Renal cortex interstitium (tissue), 11 donors: ENCODE results near the gene CRIM1. TPM values are rescaled to one million over a fixed set of nuclear protein-coding genes. Genes with fewer than 3 reads are reported as not detected.

Source experiments
- DNase-seq, 11 donors: peaks; one replicate each; pipeline ENCODE4 v3.0.0-alpha.2; 2013; ENCODE audit warnings: low read depth in 9 of 11, low spot score in 4 of 11; ENCODE audit errors: extremely low read depth in 1 of 11
- polyA plus RNA-seq, 3 donors: library from polyadenylated mRNA; unstranded; fragments of 120-200 nt; gene quantifications; one replicate each; pipeline ENCODE4 v1.2.1, GENCODE V29; 2013; ENCODE audit not compliant: insufficient read length in 3 of 3

The CRIM1 gene
- polyA plus RNA-seq, 3 donors = 79.7 to 98.8 (median 84.7) TPM

DNA sequence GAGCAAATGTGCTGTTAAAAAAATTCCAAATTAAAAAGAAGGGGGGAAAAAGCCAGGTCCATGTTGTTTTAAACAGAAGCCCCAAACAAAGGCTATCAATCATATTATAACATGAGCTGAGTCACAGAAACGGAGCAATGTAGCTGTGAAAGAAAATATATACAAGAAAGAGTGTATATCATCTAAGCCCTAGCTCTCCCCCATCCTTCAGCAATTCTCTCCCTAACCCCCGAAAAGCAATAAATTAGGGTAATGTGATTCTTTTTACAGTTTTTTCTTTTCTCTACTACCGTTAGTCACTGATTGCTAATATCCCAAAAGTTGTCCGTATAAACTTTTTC, 217.1 kb downstream of the CRIM1 start:
- DNase-seq = peak in 1 of 11 donors; percentile 12

DNA sequence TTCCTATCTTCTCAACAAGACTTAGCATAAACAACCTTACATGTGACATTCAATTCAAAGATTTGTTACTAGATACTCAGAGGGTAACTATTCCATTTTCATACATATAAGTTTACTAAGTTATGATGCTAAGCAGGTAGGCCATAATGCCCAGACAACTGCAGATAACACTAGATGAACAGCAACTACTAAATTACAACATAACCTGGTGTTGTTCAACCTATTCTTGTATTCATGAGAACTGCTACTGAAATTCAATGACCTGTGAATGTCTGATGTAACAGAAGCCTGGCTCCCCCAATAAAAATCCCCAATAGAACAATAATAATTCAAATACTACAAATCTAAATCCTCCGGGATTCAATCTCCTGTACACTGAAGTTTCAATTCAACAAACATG, 217.6 kb downstream of the CRIM1 start:
- no peak for DNase-seq

DNA sequence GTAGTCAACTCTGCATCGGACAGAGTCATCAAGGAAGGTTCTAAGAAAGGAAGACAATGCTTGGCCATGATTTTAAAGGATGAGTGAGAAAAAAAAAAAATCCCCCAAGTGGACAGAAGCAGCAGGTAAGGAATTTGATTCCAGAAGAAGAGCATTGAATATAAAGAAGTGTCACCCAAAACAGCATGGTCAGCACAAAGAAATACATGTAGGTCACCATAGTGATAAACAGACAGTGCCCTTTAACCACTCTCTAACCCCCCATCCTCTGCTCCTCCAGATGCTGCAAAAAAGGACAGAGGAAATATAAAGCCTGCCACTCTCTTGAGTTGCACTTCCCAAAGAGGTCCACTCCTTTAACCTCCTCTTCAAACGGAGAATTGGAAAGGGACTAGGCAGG, 219.0 kb downstream of the CRIM1 start:
- DNase-seq = no peak

GRCh38 chr2:36577884-36578283, 222.3 kb downstream of the CRIM1 start:
- DNase-seq = no peak

DNA sequence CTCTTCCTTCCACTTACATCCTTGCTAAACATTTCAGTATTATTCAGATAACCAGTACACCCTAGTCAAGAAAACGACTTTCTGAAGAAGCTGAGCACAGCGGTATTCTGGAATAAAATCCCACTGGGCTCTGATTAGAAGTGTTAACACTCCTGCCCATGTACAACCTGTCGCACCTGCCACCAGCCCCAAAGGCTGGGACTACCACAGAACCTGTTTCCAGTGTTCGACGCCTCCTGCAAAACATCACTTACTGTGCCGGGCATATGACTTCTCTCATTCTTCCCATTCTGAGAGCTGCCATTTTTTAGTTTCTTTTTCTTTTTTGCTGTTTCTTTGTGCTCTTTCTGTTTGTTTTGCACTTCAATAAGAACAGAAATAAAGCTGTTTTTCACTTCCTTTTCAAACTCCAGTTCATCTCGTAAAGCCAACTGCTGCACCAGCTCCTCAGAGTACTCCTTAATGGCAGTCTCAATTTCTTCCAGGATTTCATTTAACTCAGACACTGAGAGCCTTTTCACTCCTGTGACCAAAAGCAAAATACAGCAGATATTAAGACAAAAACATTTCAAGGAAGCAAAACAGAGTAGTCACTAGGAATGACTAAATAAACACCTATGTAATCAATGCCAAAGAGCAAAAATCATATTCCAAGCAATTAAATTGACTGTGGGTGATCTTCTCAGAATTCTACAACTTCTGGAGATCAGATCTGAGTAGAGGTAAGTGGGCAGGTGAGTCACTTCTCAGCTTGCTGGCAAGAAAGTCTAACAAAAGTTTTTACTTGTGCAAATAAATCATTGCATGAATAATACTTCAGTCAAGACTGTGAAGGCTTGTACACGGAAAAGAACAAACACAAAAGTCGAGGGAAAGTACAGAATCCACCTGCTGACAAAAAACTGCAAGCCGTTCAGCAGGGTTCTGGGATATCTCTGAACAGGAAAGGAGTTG, 223.0 kb downstream of the CRIM1 start:
- no peak for DNase-seq

DNA sequence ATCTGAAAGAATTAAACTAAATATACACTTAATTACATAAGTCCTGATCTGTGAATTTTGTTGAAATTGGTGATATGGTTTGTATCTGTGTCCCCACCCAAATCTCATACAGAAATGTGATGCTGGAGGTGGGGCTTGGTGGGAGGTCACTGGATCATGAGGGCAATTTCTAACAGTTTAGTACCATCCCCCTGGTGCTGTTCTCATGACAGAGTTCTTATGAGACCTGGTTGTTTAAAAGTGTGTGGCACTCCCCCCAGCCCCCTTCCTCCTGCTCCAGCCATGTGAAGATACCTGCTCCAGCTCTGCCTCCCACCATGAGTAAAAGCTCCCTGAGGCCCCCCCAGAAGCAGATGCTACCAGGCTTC, 223.7 kb downstream of the CRIM1 start:
- no peak for DNase-seq

GRCh38 chr2:36582538-36582937, 227.0 kb downstream of the CRIM1 start:
- DNase-seq = no peak

GRCh38 chr2:36582951-36583350, 227.4 kb downstream of the CRIM1 start:
- no peak for DNase-seq

GRCh38 chr2:36584148-36584794, 228.7 kb downstream of the CRIM1 start:
- DNase-seq = no peak

DNA sequence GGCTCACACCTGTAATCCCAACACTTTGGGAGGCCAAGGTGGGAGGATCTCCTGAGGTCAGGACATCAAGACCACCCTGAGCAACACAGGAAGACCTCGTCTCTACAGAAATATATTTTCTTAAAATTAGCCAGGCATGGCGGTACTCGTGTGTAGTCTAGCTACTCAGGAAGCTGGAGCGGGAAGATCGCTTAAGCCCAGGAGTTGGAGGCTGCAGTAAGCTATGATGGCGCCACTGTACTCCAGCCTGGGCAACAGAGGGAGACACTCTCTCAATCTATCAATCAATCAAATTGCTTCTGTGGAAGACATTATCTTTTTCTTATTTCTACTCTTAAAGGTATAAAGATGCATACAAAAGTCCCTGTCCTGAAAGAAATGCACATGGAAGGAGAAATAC, 231.1 kb downstream of the CRIM1 start:
- no peak for DNase-seq

DNA sequence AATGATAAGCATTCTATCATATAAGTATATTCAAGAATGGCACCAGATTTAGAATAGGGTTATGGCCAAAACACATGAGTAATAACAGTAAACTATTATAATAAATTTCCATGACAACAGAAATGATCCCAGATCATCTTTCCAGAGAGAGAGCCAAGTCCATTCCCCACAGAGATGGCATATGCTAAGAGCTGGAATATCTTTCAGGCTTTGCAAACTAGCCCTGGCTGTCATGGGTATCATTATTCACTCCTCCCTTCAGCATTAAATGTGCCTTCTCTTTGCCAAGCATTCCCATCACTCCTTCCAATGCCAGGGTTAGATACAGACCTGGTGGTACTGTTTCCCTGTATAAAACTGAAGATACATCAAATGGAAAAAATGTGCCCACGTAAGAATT, 231.5 kb downstream of the CRIM1 start:
- DNase-seq = no peak

DNA sequence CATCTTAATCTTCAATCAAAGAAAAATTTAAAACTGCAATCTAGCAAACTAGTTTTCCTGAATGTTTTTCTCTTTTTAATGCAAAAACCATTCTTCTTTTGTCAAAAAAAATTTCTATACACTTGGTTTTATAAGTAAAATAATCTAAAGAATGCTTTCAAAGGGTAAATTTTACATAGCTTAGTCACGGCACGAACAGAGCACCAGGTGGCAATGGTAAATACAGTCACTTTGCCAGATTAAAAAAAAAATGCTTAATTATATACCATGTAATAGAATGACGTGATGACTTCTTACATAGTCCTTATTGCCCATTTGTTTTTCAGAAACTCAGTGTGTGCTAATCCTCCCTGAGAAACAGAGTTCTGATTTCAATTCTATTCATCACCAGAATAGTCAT, 232.0 kb downstream of the CRIM1 start:
- DNase-seq = no peak

- DNase-seq = no peak
Measured at GRCh38 chr2:36589230-36589630, 233.7 kb downstream of the CRIM1 start.

DNA sequence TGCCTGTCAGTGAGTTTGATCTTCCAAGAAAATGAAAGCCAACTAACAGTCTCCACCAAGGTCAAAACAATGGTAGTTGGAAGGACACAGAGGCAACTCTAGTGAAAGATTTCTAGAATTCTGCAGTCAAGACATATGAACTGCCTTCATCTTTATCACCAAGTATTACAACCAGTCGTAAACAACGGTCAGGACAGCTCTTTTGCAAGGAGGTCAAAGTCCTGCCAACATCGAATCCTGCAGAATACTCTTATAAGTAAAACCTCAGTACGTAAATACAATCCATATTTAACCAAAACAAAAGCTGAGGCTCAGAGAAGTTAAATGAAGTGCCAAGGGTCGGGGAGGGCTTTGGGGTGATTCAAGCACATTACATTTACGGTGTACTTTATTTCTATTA, 239.3 kb downstream of the CRIM1 start:
- no peak for DNase-seq

DNA sequence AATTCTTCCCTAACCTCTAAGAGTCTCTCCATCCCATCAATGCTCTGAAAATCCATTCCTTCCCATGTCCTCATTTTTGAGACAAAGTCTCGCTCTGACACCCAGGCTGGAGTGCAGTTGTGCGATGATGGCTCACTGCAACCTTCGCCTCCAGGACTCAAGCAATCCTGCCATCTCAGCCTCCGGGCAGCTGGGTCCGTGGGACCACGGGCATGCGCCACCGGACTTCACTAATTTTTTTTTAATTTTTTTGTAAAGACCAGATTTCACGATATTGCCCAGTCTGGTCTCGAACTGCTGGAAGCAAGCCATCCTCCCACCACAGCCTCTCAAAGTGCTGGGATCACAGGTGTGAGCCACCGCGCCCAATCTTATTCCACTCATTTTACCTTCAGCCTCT, 240.8 kb downstream of the CRIM1 start:
- no peak for DNase-seq

DNA sequence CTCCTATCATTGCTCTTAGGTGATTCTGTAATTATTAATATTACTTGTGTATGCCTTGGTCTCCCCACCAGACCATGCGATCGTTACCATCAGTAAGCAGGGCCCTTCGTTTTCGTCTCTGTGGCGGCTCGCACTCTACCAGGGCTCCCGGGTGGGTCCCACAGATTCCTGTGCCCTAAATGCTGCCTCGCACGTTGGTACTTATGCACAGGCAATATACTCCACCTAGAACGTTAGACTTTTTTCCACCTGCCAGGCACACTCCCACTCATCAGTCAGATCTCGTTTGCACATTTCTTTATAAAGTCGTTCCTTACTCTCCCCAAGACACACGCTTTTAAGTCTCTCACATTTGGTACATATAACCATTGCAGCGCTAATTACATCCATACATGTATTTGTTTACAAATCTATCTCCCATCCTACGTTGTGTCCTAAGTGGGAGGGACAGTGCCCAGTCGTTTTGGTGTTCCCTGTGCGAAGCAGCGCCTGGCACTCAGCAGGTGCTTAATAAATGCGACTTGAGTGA, 241.5 kb downstream of the CRIM1 start:
- DNase-seq = no peak

DNA sequence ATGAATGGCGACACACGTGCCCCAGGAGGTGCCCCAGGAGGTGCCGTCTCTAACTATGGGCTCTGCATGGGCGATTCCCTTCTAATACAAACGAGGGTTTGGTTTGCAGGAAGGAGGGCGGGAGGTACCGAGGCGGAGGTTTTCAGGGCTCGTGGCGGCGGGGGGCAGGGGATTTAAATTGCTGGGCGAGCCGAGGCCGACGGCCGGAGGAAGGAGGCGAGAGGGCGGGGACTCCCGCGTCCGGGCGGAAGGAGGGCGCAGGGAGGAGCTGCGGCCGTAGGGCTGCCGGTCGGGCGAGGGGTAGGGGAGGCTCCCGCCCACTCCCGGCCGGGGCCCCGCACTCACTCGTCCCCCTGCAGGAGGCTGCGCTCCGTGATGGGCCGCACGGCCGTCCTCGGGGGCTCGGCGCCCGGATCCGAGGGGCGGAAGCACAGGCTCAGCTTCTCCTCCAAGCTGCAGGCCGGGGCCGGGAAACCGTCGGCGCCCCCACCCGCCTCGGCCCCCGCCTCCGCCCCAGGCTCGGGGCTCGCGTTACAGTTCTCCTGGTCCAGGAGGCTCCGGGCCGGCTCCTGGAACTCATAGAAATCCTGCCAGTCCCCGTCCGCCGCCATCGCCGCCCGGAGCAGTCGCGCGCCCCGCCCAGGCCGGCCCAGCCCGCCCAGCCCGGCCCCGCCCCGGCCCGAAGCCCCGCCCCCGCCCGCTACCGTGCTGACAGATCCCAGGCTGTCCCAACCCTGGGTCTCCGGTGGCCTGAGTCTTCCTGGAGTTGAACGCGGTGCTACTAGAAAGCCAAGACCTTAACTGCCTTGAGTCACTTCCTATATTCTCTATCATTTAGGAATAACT, 242.2 kb downstream of the CRIM1 start, which contains the start of gene FEZ2:
TSS of gene FEZ2 (minus strand) at position 637 of the 846 bp plus-strand sequence. CDS start at position 611, 26 bp downstream.
- peak; percentile 41 to 74 (median 68) for DNase-seq
